SK-N-SH treated with all-trans-retinoic acid at 6 μM for 48 hours (cell line): ENCODE results near the gene C22orf15.

ENCODE experiments used
- ATAC-seq: fragments of 200-7000 bp; cut with Tn5 transposase; 3 replicates; pipeline ENCODE4 v1.9.1; 2020; ENCODE audit warnings: mild to moderate bottlenecking, moderate library complexity
- CSDC2 ChIP-seq: fragments of 250-450 bp; sonication (Bioruptor Pico); IDR thresholded peaks from 2 replicates; pipeline ENCODE4 v1.5.0; 2020; ENCODE audit warnings: mild to moderate bottlenecking, moderate library complexity
- CSRNP3 ChIP-seq: fragments of 250-450 bp; sonication (Bioruptor Pico); IDR thresholded peaks from 2 replicates; pipeline ENCODE4 v1.5.1; 2021; ENCODE audit warnings: mild to moderate bottlenecking, moderate library complexity
- PATZ1 ChIP-seq: fragments of 250-450 bp; sonication (Bioruptor Pico); IDR thresholded peaks from 2 replicates; pipeline ENCODE4 v1.8.0; 2020; ENCODE audit warnings: mild to moderate bottlenecking, moderate library complexity, borderline replicate concordance
- TCF4 ChIP-seq: fragments of 250-450 bp; sonication (Bioruptor Pico); IDR thresholded peaks from 2 replicates; pipeline ENCODE4 v1.8.0; 2021; ENCODE audit warnings: mild to moderate bottlenecking, moderate library complexity, borderline replicate concordance
- ZFP3 ChIP-seq: fragments of 250-450 bp; sonication (Bioruptor Pico); IDR thresholded peaks from 2 replicates; pipeline ENCODE4 v1.5.0; 2020; ENCODE audit warnings: mild to moderate bottlenecking, moderate library complexity

Gene C22orf15

GRCh38 chr22:23812378-23812777 is 49.6 kb downstream of the C22orf15 start:
- ATAC-seq: no peak
- TF ChIP-seq ZFP3 (CRISPR knock-in tag): no peak
- no peak for TF ChIP-seq PATZ1 (CRISPR knock-in tag)
- TF ChIP-seq CSDC2 (CRISPR knock-in tag): no peak
- TF ChIP-seq CSRNP3 (CRISPR knock-in tag): no peak
- TF ChIP-seq TCF4 (CRISPR knock-in tag): no peak
